Nasal cavity respiratory epithelium epithelial cell of viscerocranial mucosa (primary cell): ENCODE data around the gene CHRNA3. TPM values are rescaled to one million over a fixed set of nuclear protein-coding genes. Genes with fewer than 3 reads are reported as not detected.

Experiments used
- total RNA-seq: library from RNA; depleted of rRNA; stranded (reverse); fragments of >200 nt; gene quantifications from 2 replicates; pipeline ENCODE4 v1.2.3, GENCODE V29; 2014

Gene CHRNA3
- not detected in 2 replicates for total RNA-seq

GRCh38 chr15:78620527-78621421 is at the start of gene CHRNA3:
Gene CHRNA3, minus strand, starts transcription at chr15:78620996. Its CDS starts 202 bp downstream, at chr15:78620794.

GRCh38 chr15:78641102-78641748 is 20.4 kb upstream of the CHRNA3 start, which contains the start of gene CHRNB4:
Gene CHRNB4, minus strand, starts transcription at chr15:78641210. Its CDS starts 77 bp downstream, at chr15:78641133.

GRCh38 chr15:78565097-78565950 is 55.5 kb downstream of the CHRNA3 start, which contains the start of gene CHRNA5:
Gene CHRNA5, plus strand, starts transcription at chr15:78565520. Its CDS starts 200 bp downstream, at chr15:78565720.

Other genes with a start within 250 kb of the CHRNA3 start
- gene IREB2, start 182.8 kb downstream of the CHRNA3 start, total RNA-seq = 17.8 and 32.7 TPM in 2 replicates
- gene HYKK, start 113.4 kb downstream of the CHRNA3 start, total RNA-seq = 1.4 and 2.6 TPM in 2 replicates
- gene PSMA4, start 80.6 kb downstream of the CHRNA3 start, total RNA-seq = 153 and 164 TPM in 2 replicates
- gene CHRNA5, start 55.5 kb downstream of the CHRNA3 start, total RNA-seq = 1.9 and 2.1 TPM in 2 replicates
- gene CHRNB4, start 20.2 kb upstream of the CHRNA3 start, total RNA-seq = under 0.01 and 0.21 TPM in 2 replicates
- gene ADAMTS7, start 190.5 kb upstream of the CHRNA3 start, total RNA-seq = 0.34 and 5.0 TPM in 2 replicates